Omental fat pad (tissue), 4 donors: ENCODE data around the gene MACROD2. TPM values are rescaled to one million over a fixed set of nuclear protein-coding genes. Genes with fewer than 3 reads are reported as not detected.
"Not testable (repeated sequence)": the region's sequence is repeated elsewhere in the genome, so short reads cannot be mapped to it uniquely, and the experiment has no call there.

Experiments
- ATAC-seq: fragments of 150-250 bp; one replicate; pipeline ENCODE4 v1.9.1; 2016; ENCODE audit warnings: mild to moderate bottlenecking, moderate library complexity; ENCODE audit not compliant: low FRiP score
- DNase-seq: peaks from one replicate; pipeline ENCODE4 v3.0.0-alpha.2; 2019; ENCODE audit warnings: low spot score
- CTCF ChIP-seq, 3 donors: fragments of 450-650 bp; IDR thresholded peaks; one replicate each; pipeline ENCODE4 v1.5.1; 2016 to 2017; ENCODE audit warnings: antibody characterized with exemption in 3 of 3, mild to moderate bottlenecking in 3 of 3, moderate library complexity in 2 of 3
- total RNA-seq, 4 donors: library from RNA; depleted of rRNA; stranded (reverse); fragments of >200 nt; gene quantifications; one replicate each; pipeline ENCODE4 v1.1.0, GENCODE V29; 2016

MACROD2 gene
- total RNA-seq, 4 donors from 2014 or later, result 6.8 to 54.1 (median 7.4) TPM

GRCh38 chr20:15802020-15802419 lies 1806.7 kb downstream of the MACROD2 start:
- DNase-seq (no peak), ATAC-seq (no peak)
- TF ChIP-seq CTCF (IDR thresholded peaks at IDR 0.05), result no peak

- no peak for DNase-seq
- no peak for ATAC-seq
- no peak for TF ChIP-seq CTCF (IDR thresholded peaks at IDR 0.05)
These were observed 1809.8 kb downstream of the MACROD2 start for GRCh38 chr20:15805154-15805553.

- no peak for TF ChIP-seq CTCF (IDR thresholded peaks at IDR 0.05)
- DNase-seq, result no peak
These were observed 1810.8 kb downstream of the MACROD2 start for GRCh38 chr20:15806105-15806504.

GRCh38 chr20:15807271-15807670 lies 1812.0 kb downstream of the MACROD2 start:
- ATAC-seq, result no peak
- no peak for DNase-seq
- TF ChIP-seq CTCF (IDR thresholded peaks at IDR 0.05), result no peak

More at GRCh38 chr20:15806105-15806504, 1810.8 kb downstream of the MACROD2 start:
- ATAC-seq, result no peak

- not testable (repeated sequence) for ATAC-seq, DNase-seq
These were observed 1812.5 kb downstream of the MACROD2 start for GRCh38 chr20:15807771-15808170.

GRCh38 chr20:15811951-15812350 lies 1816.6 kb downstream of the MACROD2 start:
- no peak for DNase-seq
- no peak for ATAC-seq
- TF ChIP-seq CTCF (IDR thresholded peaks at IDR 0.05), result no peak

- no peak for DNase-seq
- no peak for ATAC-seq
- no peak for TF ChIP-seq CTCF (IDR thresholded peaks at IDR 0.05)
These were observed 1817.4 kb downstream of the MACROD2 start for GRCh38 chr20:15812696-15813095.

GRCh38 chr20:15814360-15814759 lies 1819.0 kb downstream of the MACROD2 start:
- no peak for ATAC-seq
- no peak for DNase-seq
- TF ChIP-seq CTCF (IDR thresholded peaks at IDR 0.05), result no peak
